A172 (cell line): Measurements from ENCODE around the gene CDK5RAP3. TPM values are rescaled to one million over a fixed set of nuclear protein-coding genes. Genes with fewer than 3 reads are reported as not detected.
"Not testable (repeated sequence)": the region's sequence is repeated elsewhere in the genome, so short reads cannot be mapped to it uniquely, and the experiment has no call there.

Experiments
- DNase-seq: peaks from one replicate; pipeline ENCODE4 v3.0.0-alpha.2; 2015; ENCODE audit warnings: low spot score
- total RNA-seq: library from RNA; depleted of rRNA; stranded (reverse); fragments of >200 nt; shearing (Covaris generic); gene quantifications from 2 replicates; pipeline ENCODE4 v1.2.3, GENCODE V29; 2014

The CDK5RAP3 gene
- total RNA-seq, 1 experiment from 2014 or later, result 87.2 TPM

DNA sequence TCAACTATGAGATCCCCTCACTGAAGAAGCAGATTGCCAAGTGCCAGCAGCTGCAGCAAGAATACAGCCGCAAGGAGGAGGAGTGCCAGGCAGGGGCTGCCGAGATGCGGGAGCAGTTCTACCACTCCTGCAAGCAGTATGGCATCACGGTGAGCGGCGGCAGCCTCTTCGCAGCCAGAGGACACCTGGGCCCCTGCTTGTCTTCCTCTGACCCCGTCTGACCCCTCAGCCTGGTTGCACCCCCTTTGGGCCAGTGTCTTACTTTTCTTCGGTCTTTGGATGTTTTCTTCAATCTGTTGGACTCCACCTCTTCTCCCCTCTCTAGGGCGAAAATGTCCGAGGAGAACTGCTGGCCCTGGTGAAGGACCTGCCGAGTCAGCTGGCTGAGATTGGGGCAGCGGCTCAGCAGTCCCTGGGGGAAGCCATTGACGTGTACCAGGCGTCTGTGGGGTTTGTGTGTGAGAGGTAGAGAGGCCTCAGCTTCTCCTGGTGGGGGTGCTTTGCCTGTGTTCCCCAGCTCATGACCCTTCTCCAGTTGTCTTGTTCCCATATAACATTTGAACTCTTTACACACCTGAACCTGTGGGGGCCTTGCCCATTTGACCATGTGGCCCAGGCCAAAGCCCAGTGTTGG, 4.4 kb downstream of the CDK5RAP3 start:
- no peak for DNase-seq

DNA sequence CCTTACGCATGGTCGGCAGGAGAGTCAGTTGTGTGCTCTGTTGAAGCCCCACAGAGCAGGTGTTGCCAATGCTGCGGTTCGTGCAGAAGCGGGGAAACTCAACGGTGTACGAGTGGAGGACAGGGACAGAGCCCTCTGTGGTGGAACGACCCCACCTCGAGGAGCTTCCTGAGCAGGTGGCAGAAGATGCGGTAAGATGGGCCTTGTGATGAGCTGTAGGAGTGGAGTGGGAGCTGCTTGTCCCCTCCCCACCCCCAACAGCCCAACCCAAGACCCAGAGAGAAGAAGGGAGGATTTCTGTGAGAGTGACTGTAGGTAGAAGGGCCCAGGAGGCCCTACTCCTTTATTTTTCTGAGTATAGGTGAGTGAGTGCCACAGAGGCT, 4.9 kb downstream of the CDK5RAP3 start:
- no peak for DNase-seq

DNA sequence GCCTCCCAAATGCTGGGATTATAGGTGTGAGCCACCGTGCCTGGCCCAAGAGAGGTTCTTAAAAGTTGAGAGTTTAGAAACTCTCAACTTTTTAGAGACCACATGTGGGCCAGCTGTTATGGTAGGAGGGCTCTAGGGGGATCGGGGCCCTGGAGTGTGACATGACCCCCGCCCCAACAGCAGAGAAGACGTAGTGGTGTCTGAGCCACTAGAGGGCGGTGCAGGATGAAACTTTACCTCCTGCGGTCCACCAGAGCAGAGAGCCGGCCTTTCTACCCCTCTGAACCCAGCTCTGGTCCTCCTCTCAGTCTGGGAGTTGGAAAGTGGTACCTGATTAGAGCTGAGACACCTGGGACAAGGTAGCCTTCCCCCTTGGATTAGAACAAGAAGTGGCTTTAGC, 7.4 kb downstream of the CDK5RAP3 start:
- peak; percentile 60 for DNase-seq

DNA sequence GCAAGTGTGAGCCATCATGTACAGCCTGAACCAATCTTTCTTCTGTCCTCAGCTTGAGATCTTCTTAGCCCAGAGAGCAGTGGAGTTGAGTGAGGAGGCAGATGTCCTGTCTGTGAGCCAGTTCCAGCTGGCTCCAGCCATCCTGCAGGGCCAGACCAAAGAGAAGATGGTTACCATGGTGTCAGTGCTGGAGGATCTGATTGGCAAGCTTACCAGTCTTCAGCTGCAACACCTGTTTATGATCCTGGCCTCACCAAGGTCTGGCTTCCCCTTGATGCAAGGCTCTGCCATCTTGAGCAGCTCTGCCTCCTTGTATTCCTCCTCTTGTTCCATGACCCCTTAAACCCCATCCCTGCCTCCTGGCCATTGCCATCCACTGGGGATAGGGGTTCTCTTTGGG, 9.6 kb downstream of the CDK5RAP3 start:
- no peak for DNase-seq

DNA sequence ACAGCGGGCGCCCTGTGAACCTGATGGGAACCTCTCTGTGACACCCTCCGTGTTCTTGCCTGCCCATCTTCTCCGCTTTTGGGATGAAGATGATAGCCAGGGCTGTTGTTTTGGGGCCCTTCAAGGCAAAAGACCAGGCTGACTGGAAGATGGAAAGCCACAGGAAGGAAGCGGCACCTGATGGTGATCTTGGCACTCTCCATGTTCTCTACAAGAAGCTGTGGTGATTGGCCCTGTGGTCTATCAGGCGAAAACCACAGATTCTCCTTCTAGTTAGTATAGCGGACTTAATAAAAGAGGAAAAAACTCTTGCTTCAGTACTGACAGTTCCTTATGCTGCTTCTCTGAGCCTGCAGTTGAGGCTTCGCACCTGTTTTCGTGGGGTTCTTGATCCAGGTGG, 10.5 kb downstream of the CDK5RAP3 start:
- DNase-seq, result no peak

DNA sequence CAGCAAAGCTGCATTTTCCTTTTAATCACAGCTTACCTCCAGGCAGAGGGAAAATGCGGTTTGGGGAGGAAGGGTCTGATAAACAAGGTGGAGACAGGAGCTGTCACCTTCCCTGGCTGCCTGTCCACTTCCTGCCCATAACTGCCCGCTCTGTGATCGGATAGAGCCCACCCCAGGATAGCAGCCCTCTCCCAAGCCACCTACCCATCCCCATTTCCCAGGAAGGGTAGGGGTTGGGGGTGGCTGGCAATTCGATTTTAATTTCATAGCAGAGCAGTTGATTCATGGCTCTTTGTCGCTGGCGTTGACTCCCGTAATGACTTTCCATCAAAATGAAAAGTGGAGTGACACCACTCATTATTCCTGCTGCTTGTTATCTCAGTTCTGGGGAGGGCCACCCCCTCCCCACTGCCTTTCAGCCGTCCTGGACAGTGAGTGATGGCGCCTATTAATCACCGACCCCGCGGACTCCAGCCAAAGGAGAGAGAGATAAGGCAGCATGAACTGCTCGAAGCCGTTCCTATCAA, 11.2 kb downstream of the CDK5RAP3 start:
- DNase-seq, result no peak

DNA sequence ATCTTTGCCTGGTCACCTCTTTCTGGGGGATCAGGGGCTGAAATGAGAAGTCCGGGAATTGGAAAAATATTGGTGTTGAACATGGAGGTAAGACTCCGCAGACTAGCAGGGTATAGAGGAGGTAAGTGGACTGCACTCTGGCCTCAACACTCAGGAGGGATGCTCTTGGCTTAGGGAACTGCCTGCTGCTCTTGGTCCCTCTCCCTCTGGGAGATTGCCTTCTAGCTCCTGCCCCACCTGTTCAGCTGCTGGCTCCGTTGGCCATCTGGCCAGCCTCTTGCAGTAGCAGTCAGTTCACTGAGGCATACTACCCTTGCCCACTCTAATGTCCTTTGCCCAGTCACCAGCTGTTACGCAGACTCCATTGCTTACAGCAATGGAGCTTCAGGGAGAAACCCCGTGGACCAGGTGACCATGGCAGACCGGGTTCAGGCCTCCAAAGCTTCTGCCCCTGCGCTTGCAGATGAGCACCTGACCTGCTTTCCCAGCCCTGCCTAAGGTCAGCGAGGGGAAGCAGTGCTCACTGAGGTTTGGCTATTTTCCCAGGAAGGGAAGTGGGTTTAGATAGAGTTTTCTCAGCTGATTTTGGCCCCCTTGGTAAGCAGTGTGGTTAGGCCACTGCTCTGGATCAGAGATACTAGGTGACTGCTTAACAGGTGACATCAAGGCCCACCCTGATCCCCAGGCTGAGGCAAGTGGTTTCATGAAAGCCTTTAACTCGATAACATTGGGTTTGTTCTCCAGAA, 11.9 kb downstream of the CDK5RAP3 start:
- DNase-seq, result peak; percentile 34

DNA sequence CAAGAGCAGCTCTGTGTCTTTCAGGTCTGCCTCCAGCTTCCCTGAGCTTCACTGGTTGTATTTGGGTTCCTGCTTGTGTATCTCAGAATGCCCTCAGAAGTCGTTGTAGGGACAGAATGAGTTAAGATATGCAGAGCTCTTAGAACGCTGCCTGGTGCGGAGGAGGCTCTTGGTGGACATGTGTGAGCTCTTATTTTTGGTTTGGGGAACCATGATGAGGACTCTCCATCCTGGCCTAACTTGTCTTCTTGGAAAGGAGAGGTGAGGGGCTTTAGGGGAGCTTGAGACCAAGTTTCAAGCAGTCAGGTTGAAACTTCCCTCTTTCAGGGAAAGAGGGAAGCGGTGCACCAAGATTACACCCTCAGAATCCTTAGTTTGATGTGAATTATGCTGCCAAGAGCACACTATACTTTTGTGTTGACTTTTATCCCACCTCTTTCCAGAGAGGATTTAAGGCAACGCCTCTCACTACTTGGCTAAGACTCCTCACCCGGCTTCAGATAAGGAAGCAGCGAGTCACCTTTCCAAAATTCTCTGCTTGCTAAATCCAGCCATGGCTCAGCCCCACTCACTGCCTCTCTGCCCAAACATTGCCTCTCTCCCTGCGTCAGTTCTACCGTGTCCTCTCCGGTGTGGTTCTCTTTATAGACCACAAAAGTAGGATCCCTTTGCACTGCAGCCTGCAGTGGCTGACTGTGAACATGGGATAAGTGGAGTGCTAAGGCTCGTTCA, 12.7 kb downstream of the CDK5RAP3 start:
- no peak for DNase-seq

DNA sequence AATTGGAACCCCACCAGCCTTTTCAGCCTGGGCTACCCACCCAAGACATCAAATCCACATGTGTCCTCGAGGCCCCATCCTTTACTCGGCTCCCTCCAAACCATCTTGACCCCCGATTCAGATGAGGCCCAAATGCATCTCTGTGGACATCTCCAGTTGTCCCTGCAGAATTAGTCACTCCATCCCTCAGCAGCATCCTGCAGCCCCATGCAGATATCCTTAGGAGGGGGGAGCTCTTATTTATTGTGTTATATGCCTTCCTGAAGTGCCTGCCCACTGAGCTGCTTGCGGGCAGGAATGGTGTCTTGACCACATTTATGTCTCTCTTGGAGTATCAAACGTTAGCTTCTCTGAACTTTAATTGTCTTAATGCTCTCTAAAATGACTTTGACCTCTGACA, 15.6 kb downstream of the CDK5RAP3 start:
- DNase-seq, result no peak

DNA sequence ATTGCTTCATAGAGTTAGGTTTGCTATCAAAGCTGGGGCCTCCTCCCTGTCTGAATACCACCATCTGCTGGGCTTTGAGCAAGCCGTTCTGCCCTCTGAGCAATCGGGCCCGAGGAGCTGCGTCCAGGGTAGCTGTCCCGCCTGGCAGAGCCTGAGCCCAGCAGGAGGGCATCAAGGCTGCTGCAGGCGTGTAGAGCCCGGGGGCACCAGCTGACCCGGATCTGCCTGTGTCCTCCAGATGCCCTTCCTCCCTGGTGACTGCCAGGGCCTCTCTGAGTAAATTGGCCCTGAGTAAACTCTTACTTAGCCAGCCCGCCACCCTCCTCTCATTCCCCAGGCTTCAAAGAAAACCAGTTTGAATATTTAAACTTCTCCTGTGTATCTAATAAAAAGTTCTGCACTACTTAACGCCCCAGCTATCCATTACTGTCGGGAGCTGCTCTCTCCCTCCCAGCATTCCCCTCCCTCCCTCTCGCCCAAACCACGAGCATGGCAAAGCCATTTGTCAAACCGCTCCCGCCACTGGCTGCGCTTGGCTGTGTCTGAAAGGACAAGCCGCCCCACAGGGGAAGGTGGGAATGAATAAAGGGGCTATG, 16.4 kb downstream of the CDK5RAP3 start:
- peak; percentile 30 for DNase-seq

DNA sequence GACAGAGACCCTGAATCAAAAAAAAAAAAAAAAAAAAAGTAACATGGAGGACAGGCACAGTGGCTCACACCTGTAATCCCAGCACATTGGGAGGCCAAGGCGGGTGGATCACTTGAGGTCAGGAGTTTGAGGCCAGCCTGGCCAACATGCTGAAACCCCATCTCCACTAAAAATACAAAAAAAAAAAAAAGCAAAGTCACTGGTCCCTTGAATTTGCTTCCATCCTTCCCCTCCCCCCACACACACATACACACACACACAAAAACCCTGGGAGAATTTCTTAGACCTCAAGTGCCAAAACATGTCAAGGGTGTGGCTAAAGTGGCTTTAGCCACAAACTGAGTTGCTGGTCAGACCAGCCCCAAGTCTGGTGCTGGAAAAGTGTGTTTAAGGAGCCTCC, 17.5 kb downstream of the CDK5RAP3 start:
- not testable (repeated sequence) for DNase-seq

DNA sequence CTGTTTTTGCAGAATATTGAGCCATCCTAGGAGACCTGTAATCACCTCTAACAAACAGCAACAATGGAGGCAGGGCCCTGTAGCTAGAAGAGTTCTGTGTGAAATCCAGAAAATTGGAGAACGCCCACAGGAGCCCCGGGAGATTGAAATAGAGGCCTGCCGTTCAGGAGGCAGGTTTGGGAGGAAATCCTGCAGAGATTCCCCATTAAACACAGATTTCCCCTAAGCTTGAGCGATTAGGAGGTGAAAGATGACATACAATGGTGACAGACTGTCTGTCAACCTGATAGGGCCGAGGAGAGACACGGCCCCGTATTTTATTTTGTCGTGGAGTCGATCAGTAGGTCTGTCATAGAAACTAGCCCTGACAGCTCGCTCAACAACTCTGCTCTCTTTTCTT, 18.2 kb downstream of the CDK5RAP3 start:
- DNase-seq, result no peak

DNA sequence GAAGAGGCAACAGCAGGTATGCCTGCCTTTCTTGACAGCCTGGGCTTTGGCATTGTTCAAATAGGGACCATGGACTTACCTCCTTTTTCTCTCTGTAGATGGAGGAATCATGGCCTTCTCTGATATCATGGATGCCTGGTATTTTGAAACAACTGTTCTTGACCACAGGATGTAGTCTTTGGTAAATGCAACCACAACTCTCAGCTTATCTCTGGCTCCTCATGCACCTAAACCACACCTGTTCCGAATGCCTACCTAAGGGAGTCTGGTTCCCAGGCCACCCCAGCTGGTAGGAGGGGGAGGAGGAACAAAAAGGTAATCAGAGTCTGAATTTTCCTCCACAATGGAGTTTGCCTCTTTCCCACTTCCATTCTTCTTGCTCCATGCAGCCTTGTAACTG, 18.8 kb downstream of the CDK5RAP3 start:
- DNase-seq, result no peak

DNA sequence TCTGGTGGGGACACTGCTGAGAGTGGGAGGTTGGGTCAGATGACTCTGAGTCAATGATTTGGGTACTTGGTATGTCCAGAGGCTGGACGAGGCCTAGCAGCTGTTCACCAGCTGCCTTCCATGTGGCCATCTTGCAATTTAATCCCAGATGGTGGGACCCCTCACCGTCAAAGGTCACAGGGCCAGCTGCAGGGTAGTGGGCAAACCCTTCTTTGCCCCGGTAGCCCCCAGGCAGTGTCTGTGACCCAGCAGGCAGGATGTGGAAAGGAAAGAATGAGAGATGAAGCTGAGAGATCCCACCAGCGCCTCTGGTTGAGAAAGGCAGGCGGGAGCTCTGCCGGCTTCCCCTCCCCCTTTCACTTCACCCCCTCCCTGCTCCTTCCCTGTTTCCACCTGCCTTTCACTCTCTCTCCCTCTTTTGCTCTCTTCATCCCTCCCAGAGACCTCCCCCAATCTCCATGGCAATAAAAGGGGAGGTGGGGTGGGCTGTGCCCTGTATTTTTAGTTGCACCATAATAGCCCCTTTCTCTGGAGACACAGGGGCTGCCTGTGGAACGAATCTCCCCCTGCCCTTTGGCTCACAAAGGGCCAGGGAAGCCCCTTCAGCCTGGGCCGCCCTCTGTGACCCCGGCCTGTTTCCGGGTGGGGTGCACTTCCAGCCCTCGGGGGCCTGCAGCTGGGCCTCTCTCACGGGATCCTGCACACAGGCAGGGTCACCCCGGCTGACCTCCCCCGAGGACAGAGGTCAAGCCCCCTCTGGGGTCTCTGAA, 20.2 kb downstream of the CDK5RAP3 start:
- DNase-seq, result no peak

DNA sequence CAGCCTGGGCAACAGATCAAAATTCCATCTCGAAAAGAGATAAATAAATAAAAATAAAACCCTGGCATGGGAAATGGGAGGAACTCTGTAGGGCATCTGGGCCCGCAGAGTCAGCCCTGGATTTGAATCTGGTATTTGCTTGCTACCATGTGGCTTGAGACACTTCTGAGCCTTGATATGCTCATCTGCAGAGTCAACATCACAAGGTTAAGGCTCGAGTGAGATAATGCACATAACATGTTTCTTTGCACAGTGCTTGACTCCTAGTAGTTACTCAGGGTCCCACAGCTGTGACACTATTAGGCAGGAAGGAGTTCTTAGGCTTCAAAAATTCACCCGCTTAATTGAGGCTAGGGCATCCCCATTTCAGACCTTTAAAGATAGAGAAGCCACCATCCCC, 21.3 kb downstream of the CDK5RAP3 start:
- no peak for DNase-seq

DNA sequence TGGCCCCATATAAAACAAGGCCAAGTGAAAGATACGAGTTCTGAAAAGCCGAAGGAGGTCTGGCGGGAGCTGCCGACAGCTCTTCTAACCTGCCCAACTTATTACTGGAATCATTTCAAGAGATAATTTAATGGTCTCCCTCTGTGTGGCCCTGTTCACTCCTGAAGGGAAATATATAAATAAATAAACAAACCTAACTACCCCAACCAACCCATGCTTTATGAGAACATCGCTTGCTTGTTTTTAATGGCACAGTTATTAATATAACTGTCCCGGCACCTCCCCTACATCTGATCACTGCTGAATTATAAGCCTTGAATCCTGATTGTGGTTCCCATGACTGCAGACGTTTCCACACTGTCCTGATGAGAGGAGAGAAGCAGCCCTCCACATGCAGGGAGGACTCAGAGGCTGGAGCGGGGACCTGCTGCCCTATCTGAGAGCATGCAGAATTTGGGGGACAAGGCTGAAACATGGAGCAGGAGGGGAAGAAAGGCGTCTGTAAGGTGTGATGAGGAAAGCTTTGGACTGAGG, 22.2 kb downstream of the CDK5RAP3 start:
- DNase-seq, result no peak

DNA sequence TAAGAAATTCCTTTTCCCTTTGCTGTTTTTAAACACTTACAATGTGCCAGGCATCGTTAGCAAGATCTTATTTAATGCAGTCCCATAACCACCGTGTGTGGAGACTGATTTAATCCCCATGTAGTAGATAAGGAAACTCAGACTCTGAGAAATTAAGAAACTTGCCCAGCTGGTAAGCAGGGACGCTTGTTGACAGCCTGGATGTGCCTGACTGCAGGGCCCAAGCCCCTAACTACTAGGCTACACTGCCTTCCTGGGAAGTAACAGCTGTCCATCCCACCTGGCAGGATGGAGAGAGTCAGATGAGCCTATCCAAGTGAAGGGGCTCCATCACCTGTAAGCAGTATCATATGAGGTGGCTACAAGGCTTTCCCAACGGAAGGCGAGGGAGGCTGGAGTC, 23.1 kb downstream of the CDK5RAP3 start:
- DNase-seq, result no peak

DNA sequence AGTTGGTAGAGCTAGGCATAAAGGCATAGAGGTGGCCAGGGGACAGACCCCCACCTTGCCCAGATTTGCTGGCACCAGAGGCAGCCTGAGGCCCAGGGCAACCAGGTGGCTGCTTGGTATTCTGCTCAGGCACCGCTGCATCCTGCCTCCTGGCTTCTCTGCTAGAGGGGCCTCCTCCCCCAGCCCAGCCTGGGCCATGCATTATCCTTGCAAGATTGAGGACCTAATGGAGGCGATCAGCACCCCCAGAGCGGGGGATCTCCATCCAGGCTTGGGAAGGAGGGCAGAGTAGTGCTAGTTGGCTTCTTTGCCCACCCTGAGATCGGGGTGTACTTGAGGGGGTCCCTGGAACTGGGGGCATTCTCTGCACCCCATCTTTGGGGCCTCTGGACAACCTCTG, 23.8 kb downstream of the CDK5RAP3 start:
- no peak for DNase-seq

DNA sequence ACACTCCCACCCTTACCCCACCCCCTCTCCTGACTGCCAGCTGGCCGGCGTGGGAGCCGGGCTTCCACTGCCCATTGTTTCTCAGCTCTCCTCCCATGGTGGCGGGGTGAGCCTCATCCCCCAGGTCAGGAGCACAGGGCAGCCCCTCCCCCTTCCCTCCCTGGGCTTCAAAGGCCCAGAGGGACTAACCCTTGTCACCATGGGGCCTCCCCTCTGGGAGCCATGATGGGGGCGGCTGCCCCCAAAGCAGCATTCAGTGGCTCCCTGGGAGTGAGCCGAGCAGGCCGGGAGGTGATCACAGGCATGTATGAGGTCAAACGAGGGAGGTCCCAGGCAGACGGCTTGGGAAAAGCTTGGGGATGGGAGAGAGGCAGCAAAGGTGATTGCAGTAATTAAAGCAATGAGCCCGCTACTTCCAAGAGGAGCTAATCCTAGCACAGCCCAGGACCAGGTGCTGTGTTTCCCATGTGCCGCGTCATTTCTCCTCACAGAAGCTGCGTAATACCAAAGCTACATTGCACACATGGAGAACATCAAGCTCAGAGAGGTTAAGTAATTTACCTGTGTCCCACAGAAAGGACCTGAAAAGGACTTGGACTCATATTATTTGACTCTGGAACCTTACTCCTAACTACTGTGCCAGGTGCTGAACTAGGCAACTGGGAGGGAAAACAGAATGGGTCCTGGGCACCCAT, 24.5 kb downstream of the CDK5RAP3 start:
- DNase-seq, result no peak

DNA sequence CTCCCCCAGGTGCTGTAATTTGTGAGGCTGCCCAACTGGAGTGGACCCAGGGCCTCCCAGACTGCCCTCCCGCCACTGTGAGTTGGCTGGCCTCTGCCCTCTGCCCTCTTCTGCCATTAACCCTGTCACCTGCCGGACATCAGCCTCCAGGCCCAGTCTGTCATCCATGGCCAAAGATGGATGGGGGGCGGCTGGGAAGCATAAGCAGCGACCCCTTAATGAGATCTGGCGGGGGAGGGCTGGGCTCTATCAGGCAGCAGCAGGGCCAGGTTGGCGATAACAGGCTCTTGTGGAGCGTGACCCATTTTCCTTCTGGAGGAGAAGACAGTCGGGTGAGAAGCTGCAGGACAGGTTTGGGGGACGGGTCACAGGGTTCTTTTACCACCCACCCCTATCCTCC, 25.3 kb downstream of the CDK5RAP3 start:
- DNase-seq, result no peak

DNA sequence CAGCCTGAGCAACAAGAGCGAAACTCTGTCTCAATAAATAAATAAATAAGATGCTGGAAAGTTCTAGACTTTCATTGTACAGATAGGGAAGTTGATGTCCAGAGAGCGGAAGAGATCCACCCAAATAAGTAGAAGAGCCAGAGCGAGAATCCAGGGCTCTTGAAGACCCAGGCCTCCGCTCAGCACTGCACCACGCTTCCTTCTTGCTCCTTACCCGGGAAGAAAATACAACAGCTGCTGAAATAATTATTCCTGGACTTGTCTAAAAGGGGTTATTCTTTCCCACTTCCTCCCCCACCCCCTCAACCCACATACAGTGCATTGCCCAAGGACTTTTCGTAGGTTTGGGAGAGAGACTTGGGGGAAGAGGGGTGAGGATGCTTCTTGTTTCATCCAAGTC, 26.7 kb downstream of the CDK5RAP3 start:
- no peak for DNase-seq
